Activated CD4-positive, alpha-beta memory T cell treated with anti-CD3 and anti-CD28 coated beads, Interleukin-2, amount 10 ng/mL, durations not matched to agents 7 days and 5 days (primary cell): ENCODE measurements around the gene LEMD3. TPM values are rescaled to one million over a fixed set of nuclear protein-coding genes. Genes with fewer than 3 reads are reported as not detected.

Experiments used
- CTCF ChIA-PET: fragments of 350-600 bp; sonication (Branson Sonifier 250); formaldehyde crosslinking; loops from one replicate; lab custom pipeline; 2021; ENCODE audit warnings: antibody characterized with exemption, inconsistent platforms; lab: Charles Lee
- POLR2A ChIA-PET: fragments of 350-600 bp; sonication (Branson Sonifier 250); formaldehyde crosslinking; loops from one replicate; lab custom pipeline; 2021; ENCODE audit warnings: antibody characterized with exemption; lab: Charles Lee
- DNase-seq: peaks from one replicate; pipeline ENCODE4 v3.0.0-alpha.2; 2020
- H3K27ac Mint-ChIP-seq: one replicate; pipeline ENCODE4 v1.8.0; 2021; ENCODE audit warnings: mild to moderate bottlenecking, mixed read lengths
- H3K27me3 Mint-ChIP-seq: one replicate; pipeline ENCODE4 v1.8.0; 2021; ENCODE audit warnings: mixed read lengths
- H3K36me3 Mint-ChIP-seq: one replicate; pipeline ENCODE4 v1.8.0; 2021; ENCODE audit warnings: low read depth, mixed read lengths
- H3K4me1 Mint-ChIP-seq: one replicate; pipeline ENCODE4 v1.8.0; 2021; ENCODE audit warnings: mixed read lengths
- H3K4me3 Mint-ChIP-seq: one replicate; pipeline ENCODE4 v1.8.0; 2021; ENCODE audit warnings: mild to moderate bottlenecking, mixed read lengths
- H3K9me3 Mint-ChIP-seq: one replicate; pipeline ENCODE4 v1.8.0; 2021; ENCODE audit warnings: mixed read lengths
- total RNA-seq, 2 experiments: library from RNA; stranded (reverse); gene quantifications; one replicate each; pipeline ENCODE4 v1.2.3, GENCODE V29; 2021

The LEMD3 gene
- total RNA-seq, 2 experiments from 2014 or later: 32.0 to 35.4 TPM

DNA sequence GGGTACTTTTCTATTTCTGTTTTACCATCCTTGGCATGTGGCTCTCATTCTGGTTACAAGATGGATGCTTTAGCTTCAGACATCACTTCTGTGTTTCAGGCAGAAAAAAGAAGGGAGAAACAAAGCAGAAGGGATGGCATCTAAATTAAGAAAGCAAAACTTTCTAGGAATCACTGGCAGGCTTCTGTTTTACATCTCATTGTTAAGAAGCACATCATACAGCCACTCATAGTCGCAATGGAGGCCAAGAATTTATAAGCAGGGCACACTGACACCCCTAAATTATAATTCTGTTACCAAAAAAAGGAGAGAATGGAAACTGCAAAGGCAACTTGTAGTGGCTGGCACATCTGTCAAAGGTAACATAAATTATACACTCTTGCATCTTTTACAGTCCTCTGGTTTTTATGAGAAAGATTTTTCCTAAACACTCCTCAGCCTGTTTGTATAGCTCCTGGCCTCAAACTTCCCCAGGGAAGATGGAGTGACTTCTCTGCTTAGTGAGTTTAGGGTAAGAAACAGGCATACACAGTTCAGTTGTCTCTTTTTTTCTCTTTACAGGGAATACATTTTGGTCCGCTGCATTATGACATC is 22.0 kb upstream of the LEMD3 start:
- ChIA-PET CTCF (no interaction called here), POLR2A (no interaction called here)
- Mint-ChIP-seq H3K4me1 (no peaks in the 10 kb centered on the region), H3K9me3 (no peaks in the 10 kb centered on the region), H3K36me3 (no peaks in the 10 kb centered on the region), H3K27ac (no peak overlapping the region), H3K4me3 (no peak overlapping the region), H3K27me3 (peaks cover 40% of the 10 kb centered on the region)
- DNase-seq: no peak

- no peak for DNase-seq
- Mint-ChIP-seq H3K27ac (no peak overlapping the region), H3K4me3 (no peak overlapping the region), H3K4me1 (peaks cover 17% of the 10 kb centered on the region), H3K27me3 (peaks cover 19% of the 10 kb centered on the region), H3K9me3 (peaks cover 2% of the 10 kb centered on the region), H3K36me3 (peaks cover 3% of the 10 kb centered on the region)
- ChIA-PET POLR2A (interaction anchor here (1.6 kb wide), 1 partner anchor 18 kb away, joined by 6 read pairs; the partner anchor contains the start of gene LEMD3), CTCF (no interaction called here)
Observed at GRCh38 chr12:65152012-65152411, 17.4 kb upstream of the LEMD3 start.

GRCh38 chr12:65152596-65152995 is 16.8 kb upstream of the LEMD3 start:
- H3K27ac Mint-ChIP-seq: no peak overlapping the region
- H3K4me1 Mint-ChIP-seq: peaks cover 19% of the 10 kb centered on the region
- POLR2A ChIA-PET: interaction anchor here (1.6 kb wide), 1 partner anchor 17 kb away, joined by 6 read pairs; the partner anchor contains the start of gene LEMD3
- peaks cover 2% of the 10 kb centered on the region for H3K9me3 Mint-ChIP-seq
- H3K4me3 Mint-ChIP-seq: no peak overlapping the region
- DNase-seq: no peak
- peaks cover 19% of the 10 kb centered on the region for H3K27me3 Mint-ChIP-seq
- H3K36me3 Mint-ChIP-seq: peaks cover 3% of the 10 kb centered on the region
- CTCF ChIA-PET: no interaction called here

DNA sequence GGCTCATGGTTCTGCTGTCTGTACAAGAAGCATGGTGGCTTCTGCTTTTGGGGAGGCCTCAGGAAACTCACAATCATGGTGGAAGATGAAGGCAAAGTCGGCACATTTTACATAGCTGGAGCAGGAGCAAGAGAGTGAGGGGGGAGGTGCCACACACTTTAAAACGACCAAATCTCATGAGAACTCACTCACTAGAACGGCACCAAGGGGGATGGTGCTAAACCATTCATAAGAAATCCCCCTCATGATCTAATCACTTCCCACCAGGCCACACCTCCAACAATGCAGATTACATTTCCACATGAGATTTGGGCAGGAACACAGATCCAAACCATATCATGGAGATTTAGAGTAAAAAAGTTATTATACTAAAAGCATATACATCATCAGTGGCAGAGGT is 13.6 kb upstream of the LEMD3 start:
- H3K36me3 Mint-ChIP-seq: peaks cover 3% of the 10 kb centered on the region
- DNase-seq: no peak
- H3K27me3 Mint-ChIP-seq: peaks cover 23% of the 10 kb centered on the region
- POLR2A ChIA-PET: interaction anchor here (0.7 to 5.0 kb wide), 3 partner anchors 9 to 27 kb away, joined by 3 to 123 read pairs (median 7); partner anchors contain the start of gene LEMD3
- H3K4me3 Mint-ChIP-seq: no peak overlapping the region
- peaks cover 2% of the 10 kb centered on the region for H3K9me3 Mint-ChIP-seq
- peaks cover 19% of the 10 kb centered on the region for H3K4me1 Mint-ChIP-seq
- peak overlapping the region; percentile 80 for H3K27ac Mint-ChIP-seq
- CTCF ChIA-PET: interaction anchor here (0.8 to 3.9 kb wide), 3 partner anchors 13 to 77 kb away, joined by 3 to 39 read pairs (median 10); partner anchors contain the start of genes LEMD3 and WIF1

DNA sequence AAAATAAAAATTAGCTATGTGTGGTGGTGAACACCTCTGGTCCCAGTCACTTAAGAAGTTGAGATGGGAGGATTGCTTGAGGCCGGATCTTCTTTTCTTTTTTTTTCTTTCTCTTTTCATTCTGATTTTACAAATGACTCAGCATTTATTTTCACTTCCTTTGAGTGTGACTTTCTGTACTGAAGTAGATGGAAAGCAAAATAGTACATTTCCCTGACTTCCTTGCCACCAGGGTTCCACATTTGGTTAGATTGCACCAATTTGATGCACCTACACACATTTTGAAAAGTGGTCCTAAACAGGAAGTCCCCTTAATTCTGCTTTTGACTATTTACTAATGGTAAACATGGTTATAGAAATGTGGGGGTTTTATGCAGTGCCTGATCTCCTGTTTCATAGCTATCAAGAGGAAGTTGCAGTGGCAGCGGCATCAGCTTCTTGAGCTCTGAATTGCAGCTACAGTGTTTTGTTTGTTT is 13.0 kb upstream of the LEMD3 start:
- H3K9me3 Mint-ChIP-seq: peaks cover 2% of the 10 kb centered on the region
- H3K4me3 Mint-ChIP-seq: peak overlapping the region; percentile 33
- H3K36me3 Mint-ChIP-seq: peaks cover 3% of the 10 kb centered on the region
- ChIA-PET POLR2A (interaction anchor here (0.6 to 5.0 kb wide), 5 partner anchors 9 to 54 kb away, joined by 3 to 123 read pairs (median 3); partner anchors contain the start of gene LEMD3), CTCF (interaction anchor here (0.6 to 3.9 kb wide), 5 partner anchors 13 to 778 kb away, joined by 3 to 39 read pairs (median 6); partner anchors contain the start of gene LEMD3)
- H3K27ac Mint-ChIP-seq: peak overlapping the region; percentile 80
- DNase-seq: peak; percentile 28
- peaks cover 19% of the 10 kb centered on the region for H3K27me3 Mint-ChIP-seq
- peaks cover 19% of the 10 kb centered on the region for H3K4me1 Mint-ChIP-seq

DNA sequence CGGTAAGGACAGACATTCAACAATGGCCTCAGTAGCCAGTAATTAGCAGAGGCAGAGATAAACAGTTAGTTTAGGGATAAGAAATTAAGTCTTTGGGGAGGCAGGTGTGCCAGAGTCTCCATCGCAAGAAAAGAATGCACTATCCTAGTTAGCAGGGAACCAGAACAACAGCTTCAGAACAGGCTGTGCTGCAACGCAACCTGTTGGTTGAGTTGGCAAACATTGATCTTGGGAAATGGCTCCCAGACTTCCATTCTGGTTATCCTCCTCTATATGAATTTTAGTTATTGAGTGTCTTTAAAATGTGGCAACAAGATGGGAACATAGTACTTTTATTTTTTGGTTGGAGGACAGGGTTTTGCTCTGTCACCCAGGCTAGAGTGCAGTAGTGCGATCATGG is 12.3 kb upstream of the LEMD3 start:
- H3K27ac Mint-ChIP-seq: peak overlapping the region; percentile 80
- H3K4me3 Mint-ChIP-seq: no peak overlapping the region

GRCh38 chr12:65162609-65163008 is 6.8 kb upstream of the LEMD3 start:
- Mint-ChIP-seq H3K4me3 (no peak overlapping the region), H3K27me3 (peaks cover 14% of the 10 kb centered on the region), H3K36me3 (no peaks in the 10 kb centered on the region), H3K27ac (no peak overlapping the region), H3K9me3 (no peaks in the 10 kb centered on the region), H3K4me1 (peaks cover 14% of the 10 kb centered on the region)
- POLR2A ChIA-PET: no interaction called here
- DNase-seq: no peak
- CTCF ChIA-PET: interaction anchor here (0.9 kb wide), 1 partner anchor 100 kb away, joined by 3 read pairs; no protein-coding TSS in a partner anchor

More for the DNA sequence above, 12.3 kb upstream of the LEMD3 start:
- H3K27me3 Mint-ChIP-seq: peaks cover 14% of the 10 kb centered on the region
- peaks cover 2% of the 10 kb centered on the region for H3K9me3 Mint-ChIP-seq
- POLR2A ChIA-PET: interaction anchor here (0.6 to 5.0 kb wide), 4 partner anchors 8 to 53 kb away, joined by 3 to 123 read pairs (median 5); partner anchors contain the start of gene LEMD3
- no peak for DNase-seq
- H3K4me1 Mint-ChIP-seq: peaks cover 19% of the 10 kb centered on the region
- H3K36me3 Mint-ChIP-seq: peaks cover 3% of the 10 kb centered on the region
- CTCF ChIA-PET: interaction anchor here (0.9 to 3.9 kb wide), 4 partner anchors 12 to 75 kb away, joined by 3 to 39 read pairs (median 8); partner anchors contain the start of gene LEMD3

GRCh38 chr12:65164244-65164643 is 5.1 kb upstream of the LEMD3 start:
- DNase-seq: no peak
- no peak overlapping the region for H3K27ac Mint-ChIP-seq
- H3K27me3 Mint-ChIP-seq: peaks cover 14% of the 10 kb centered on the region
- H3K36me3 Mint-ChIP-seq: no peaks in the 10 kb centered on the region
- no peak overlapping the region for H3K4me3 Mint-ChIP-seq
- ChIA-PET CTCF (no interaction called here), POLR2A (interaction anchor here (1.5 kb wide), 1 partner anchor 8 kb away, joined by 7 read pairs; no protein-coding TSS in a partner anchor)
- peaks cover 24% of the 10 kb centered on the region for H3K4me1 Mint-ChIP-seq
- no peaks in the 10 kb centered on the region for H3K9me3 Mint-ChIP-seq

DNA sequence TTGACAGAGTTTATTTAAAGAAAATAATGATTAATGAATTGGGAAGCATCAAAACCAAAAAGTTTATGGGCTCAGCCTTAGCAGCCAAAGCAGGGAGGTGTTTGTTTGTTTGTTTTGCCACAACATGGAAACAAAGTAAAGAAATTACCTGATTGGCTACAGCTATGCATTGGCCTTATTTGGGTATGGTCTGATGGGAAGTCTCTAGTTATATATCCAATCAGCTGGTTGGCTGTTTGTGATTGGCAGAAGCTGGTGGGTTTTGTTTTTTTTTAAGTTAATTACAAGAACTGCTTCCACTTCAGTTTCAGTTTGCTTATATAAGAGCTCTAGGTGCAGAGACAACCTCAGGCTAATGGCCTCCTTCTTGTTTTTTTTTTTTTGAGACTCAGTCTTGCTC is 4.6 kb upstream of the LEMD3 start:
- no peak for DNase-seq
- Mint-ChIP-seq H3K9me3 (no peaks in the 10 kb centered on the region), H3K4me1 (peaks cover 25% of the 10 kb centered on the region), H3K36me3 (no peaks in the 10 kb centered on the region), H3K4me3 (no peak overlapping the region), H3K27ac (no peak overlapping the region), H3K27me3 (peaks cover 13% of the 10 kb centered on the region)
- ChIA-PET CTCF (no interaction called here), POLR2A (interaction anchor here (1.5 kb wide), 1 partner anchor 8 kb away, joined by 7 read pairs; no protein-coding TSS in a partner anchor)

- Mint-ChIP-seq H3K9me3 (no peaks in the 10 kb centered on the region), H3K36me3 (peaks cover 28% of the 10 kb centered on the region), H3K4me3 (peak overlapping the region; percentile 97), H3K27ac (peak overlapping the region; percentile 97), H3K27me3 (peaks cover 4% of the 10 kb centered on the region), H3K4me1 (peaks cover 39% of the 10 kb centered on the region)
- CTCF ChIA-PET: interaction anchor here (0.9 to 5.0 kb wide), 9 partner anchors 9 to 367 kb away, joined by 3 to 39 read pairs (median 5); no protein-coding TSS in a partner anchor
- POLR2A ChIA-PET: interaction anchor here (0.7 to 4.3 kb wide), 23 partner anchors 9 to 1133 kb away, joined by 3 to 123 read pairs (median 5); partner anchors contain the start of genes HELB, LLPH and TMBIM4
- DNase-seq: no peak
Observed at GRCh38 chr12:65168681-65169319, 583 bp upstream of the LEMD3 start.

GRCh38 chr12:65170209-65170881 is 962 bp downstream of the LEMD3 start:
- DNase-seq: peak; percentile 72
- peak overlapping the region; percentile 88 for H3K27ac Mint-ChIP-seq
- H3K4me1 Mint-ChIP-seq: peaks cover 38% of the 10 kb centered on the region
- peaks cover 4% of the 10 kb centered on the region for H3K27me3 Mint-ChIP-seq
- H3K9me3 Mint-ChIP-seq: no peaks in the 10 kb centered on the region
- ChIA-PET POLR2A (interaction anchor here (1.1 to 4.3 kb wide), 16 partner anchors 11 to 999 kb away, joined by 3 to 123 read pairs (median 8); partner anchors contain the start of genes LLPH and TMBIM4), CTCF (interaction anchor here (2.1 to 5.0 kb wide), 3 partner anchors 14 to 63 kb away, joined by 13 to 39 read pairs (median 31); no protein-coding TSS in a partner anchor)
- peaks cover 28% of the 10 kb centered on the region for H3K36me3 Mint-ChIP-seq
- H3K4me3 Mint-ChIP-seq: peak overlapping the region; percentile 97

GRCh38 chr12:65171073-65171472 is 1.7 kb downstream of the LEMD3 start:
- DNase-seq: no peak
- peaks cover 28% of the 10 kb centered on the region for H3K36me3 Mint-ChIP-seq
- POLR2A ChIA-PET: interaction anchor here (1.4 to 4.3 kb wide), 5 partner anchors 11 to 38 kb away, joined by 3 to 123 read pairs (median 32); no protein-coding TSS in a partner anchor
- CTCF ChIA-PET: interaction anchor here (2.4 to 5.0 kb wide), 2 partner anchors 15 to 61 kb away, joined by 12 to 39 read pairs; no protein-coding TSS in a partner anchor
- peaks cover 2% of the 10 kb centered on the region for H3K27me3 Mint-ChIP-seq
- H3K4me1 Mint-ChIP-seq: peaks cover 38% of the 10 kb centered on the region
- no peaks in the 10 kb centered on the region for H3K9me3 Mint-ChIP-seq
- peak overlapping the region; percentile 88 for H3K27ac Mint-ChIP-seq
- peak overlapping the region; percentile 97 for H3K4me3 Mint-ChIP-seq
